NCI-H82 treated with DMSO at 0.1 percent for 48 hours (cell line): ENCODE measurements around the gene PPFIBP1.
"Not testable (repeated sequence)": the region's sequence is repeated elsewhere in the genome, so short reads cannot be mapped to it uniquely, and the experiment has no call there.

Experiments used
- DNase-seq: peaks from one replicate; lab custom pipeline; 2025; ENCODE audit not compliant: unreplicated experiment; lab: John Stamatoyannopoulos, UW

The PPFIBP1 gene

DNA sequence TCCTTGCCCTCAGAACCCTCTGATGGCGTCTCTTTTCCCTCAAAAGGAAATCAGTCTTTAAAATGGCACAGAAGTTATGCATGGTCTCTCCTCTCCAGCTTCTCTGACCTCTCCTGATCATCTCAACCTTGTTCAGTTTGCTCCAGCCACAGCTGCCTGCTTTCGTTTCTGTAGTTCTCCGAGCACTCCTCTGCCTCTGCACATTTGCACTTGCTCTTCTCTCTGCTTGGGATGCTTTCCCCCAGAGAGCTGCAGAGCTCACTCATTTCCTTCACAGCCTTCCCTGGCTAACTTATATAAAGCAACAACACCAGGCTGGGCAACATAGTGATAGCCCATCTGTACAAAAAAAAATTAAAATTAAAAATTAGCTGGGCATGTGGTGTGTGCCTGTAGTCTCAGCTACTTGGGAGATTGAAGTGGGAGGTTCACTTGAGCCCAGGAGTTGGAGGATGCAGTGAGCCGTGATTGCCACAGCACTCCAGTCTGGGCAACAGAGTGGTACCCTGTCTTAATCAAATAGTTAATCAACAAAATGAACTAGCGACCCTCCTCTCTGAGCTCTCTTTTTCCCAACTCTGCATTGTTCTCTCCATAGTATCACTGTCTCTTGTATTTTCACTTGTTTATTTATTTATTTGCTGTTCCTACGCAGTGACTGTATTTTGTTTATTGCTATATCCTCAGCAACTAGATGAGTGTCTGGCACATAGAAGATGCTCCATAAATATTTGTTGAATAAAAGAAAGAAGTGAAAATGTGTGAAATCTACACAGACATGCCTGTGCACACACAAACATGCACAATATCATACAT lies 37.7 kb downstream of the PPFIBP1 start:
- no peak for DNase-seq

DNA sequence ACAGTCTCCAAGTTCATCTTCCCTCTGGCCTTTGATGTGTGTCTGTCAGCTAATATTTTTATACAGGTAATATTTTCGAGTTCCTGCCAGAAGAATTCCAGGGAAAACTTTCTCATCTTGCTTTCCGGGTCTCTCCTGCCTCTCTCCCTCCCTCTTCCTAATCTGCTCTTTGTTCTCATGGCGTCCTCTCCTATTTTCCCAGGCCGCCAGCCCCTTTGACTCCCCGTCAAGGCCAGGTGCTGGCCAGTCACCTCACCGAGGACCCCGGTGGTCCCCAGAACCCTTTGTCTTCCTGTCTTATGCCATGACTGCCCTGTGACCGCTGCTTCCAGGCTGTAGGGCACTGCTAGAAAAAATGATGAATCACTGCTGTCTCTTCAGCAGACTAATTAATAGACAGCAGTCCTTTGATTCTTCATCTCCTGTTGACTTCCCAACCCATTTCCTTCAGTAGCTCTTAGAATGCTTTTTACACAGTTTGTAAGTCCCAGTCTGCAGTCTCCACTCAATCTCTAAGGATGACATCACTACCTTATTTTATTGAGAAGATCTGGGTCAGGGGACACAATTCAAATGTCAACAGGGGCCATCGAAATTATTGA lies 40.7 kb downstream of the PPFIBP1 start:
- no peak for DNase-seq

DNA sequence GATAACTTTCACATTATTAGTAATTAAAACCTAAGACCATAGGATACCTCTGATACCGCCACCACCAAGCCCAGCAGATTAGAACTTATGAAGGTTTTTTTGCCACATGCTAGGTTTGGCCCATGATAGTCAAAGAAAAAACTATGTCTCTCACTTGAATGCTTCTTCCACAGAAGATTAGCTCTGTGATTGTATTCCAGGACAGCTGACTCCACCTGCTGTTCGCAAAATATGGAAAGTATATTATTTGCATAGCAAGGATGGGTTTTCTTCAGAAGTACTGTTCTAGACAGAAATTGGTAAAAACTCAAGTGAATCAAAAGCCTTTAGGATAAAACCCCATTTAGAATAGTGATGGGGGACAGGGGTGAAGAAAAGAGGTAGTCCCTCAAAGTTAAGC lies 42.2 kb downstream of the PPFIBP1 start:
- no peak for DNase-seq

DNA sequence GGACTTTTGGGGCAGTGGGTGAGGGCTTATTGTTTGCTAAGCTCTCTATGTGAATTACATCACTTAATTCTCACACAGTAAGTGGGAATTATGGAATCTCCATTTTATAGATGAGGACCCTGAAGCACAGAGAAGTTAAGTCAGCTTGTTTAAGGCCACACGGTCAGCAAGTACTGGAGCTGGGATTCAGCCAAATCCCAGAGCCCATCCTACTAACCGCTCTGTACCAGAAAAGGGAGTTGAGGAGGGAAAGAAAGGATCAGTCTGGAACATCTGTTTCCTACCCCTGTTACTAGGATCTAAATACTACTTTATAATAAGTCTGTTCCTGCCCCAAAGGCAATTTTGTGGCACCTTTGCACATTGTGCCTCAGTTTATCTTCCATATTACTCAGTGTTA lies 42.6 kb downstream of the PPFIBP1 start:
- no peak for DNase-seq

DNA sequence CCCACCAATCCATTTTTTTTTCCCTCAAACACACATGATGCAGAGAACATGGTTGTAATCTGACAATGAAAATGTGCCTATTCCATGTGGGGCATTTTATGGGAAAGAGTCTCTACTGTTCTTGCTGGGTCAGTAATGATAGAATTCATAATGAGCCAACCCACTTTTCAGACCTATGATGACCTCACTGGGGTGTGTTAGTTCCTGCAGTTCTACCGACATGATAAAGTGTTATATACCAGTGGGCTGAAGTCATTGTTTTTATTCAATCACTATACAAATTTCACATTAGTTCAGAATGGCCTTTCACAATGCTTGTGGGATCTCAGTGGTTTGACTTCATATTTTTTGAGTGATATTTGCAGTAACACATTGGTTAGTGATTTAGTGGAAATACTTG lies 47.5 kb downstream of the PPFIBP1 start:
- no peak for DNase-seq

DNA sequence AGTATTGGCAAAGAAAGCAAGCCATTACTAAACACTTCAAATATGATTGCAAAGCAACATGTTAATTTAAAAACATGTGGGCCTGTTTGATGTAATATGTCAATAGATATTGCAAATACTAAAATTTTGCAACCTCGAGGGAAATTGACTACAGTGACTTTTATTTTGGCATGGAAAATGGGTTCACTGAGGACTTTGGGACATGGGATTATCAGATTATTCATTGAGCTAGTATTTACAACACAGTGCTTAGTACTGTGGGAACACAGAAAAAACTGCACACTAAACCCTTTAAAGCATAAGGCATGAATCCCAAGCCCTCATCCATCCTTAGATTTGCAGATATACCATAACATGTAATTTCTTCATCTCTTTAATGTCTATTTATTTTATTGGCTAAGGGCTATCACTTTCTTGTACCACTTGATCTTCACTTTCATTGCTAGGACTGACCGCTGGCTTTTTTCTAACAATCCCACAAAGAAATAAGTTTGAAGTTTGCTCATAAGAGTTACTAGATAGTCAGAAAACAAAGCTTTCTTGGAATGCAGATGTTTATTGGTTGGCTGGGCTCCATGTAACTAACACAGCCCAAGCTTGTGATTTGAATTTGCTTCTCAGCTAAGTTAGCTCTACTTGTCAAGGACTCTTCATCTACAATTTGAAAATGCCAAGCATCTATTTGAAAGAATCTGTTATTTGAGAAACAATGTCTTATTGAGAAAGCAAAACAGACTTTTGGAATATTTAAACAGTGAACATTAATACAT lies 48.7 kb downstream of the PPFIBP1 start:
- peak; percentile 25 for DNase-seq

DNA sequence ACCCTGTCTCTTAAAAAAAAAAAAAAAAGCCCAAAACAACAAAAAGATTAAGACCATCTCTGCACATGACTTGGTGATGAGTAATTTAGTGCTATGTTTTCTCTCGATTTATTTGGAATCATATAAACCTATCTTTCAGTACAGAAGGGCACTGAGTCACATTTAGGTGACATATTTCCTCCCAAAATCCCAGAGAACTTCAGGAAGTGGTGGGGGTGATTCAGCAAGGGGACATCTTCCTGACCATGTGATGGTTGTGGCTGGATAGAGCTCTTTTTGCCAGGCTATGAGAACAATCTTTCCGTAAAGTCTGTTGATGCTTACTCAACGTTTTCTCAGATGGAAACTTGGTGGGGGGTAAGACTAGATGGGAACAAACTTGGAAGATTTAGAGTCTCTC lies 50.0 kb downstream of the PPFIBP1 start:
- DNase-seq = no peak

DNA sequence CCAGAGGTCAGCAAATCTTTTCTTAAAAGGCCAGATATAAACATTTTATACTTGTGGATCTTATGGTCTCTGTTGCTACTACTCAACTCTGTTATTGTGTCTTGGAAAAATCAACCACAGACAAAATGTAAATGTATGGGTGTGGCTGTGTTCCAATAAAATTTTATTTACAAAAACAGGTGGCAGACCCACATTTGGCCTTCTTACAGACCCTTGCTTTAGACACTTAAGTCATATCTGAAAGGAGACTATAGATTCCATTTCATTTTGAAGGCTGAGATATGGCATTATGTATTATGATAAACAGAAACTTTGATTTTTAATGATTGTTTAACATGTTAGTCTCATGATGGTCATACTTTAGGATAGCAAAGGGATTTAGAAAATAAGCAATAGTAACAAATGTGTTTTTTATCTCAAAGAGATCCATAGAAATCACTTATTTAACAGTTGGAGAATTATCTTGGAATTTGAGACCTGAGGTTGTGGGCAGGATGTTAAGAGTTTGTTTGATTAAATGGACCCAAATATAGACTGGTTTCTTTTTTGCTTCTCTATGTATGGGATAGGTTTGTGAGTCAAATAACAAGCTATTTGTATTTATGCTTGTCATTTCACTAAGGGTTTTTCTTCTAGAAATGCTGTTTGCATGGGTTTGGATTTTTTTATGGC lies 51.2 kb downstream of the PPFIBP1 start:
- no peak for DNase-seq

DNA sequence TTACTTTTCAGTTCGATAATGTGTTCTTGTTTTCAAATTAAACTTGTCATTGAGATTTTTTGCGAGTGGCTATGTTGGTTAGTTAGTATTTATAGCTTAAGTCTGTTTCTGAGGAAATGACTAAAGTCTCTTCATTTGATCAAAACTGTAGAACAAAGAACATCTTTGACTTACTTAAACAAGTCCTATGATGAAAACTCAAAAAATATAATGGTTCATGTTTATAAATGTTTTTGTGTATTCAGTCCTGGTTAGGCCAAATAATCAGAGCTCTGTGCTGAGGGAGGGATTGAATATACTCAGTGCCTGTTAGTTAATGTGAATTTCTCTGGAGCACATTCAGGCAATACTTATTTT lies 51.7 kb downstream of the PPFIBP1 start:
- no peak for DNase-seq

DNA sequence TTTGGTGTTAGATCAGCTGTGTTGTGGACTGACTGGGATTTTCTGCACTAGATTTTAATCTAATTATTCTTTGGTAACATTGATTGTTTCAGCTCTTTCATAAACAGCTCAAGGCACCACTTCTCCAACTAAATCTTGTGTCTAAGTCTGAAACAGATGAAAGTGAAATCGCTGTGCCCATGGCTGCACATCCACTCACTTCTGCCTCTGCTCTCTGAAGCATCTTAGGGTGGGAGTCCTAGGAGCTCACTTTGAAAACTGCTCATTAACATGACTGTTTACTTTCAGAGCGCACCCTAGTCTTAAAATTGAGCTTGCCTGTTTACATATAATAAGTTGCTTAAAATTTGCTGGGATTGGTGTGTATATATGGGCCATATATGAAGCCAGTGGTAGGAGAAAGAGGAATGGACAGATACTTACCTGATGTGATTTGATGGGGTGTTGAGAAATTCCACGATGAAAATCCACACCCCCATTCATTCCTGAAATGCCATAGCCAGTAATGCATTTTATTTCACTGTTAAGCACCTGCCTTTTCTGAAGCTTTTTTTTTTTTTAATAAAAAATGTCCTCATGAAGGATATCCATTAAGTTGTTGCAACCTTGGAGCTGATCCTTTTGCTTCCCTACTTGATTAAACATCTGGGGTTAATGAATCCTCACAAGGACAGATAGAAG lies 52.8 kb downstream of the PPFIBP1 start:
- peak; percentile 74 for DNase-seq

DNA sequence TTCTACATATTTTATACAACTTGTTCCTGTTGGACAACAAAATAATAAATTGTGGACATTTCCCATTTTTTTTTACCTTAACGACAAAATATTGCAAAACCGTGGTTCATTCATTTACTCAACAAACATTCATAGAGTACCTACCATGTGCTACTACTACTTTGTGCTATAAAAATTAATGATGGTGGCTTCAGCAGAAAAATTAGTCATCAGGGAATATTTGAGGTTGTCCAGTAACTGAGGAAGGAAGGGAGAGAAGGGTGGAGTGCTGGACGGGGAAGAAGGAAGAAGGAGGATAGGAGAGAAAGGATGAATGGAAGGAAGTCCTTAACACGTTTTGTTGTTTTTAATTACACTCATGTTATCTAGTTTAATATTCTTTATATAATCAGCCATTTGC lies 53.7 kb downstream of the PPFIBP1 start:
- no peak for DNase-seq

DNA sequence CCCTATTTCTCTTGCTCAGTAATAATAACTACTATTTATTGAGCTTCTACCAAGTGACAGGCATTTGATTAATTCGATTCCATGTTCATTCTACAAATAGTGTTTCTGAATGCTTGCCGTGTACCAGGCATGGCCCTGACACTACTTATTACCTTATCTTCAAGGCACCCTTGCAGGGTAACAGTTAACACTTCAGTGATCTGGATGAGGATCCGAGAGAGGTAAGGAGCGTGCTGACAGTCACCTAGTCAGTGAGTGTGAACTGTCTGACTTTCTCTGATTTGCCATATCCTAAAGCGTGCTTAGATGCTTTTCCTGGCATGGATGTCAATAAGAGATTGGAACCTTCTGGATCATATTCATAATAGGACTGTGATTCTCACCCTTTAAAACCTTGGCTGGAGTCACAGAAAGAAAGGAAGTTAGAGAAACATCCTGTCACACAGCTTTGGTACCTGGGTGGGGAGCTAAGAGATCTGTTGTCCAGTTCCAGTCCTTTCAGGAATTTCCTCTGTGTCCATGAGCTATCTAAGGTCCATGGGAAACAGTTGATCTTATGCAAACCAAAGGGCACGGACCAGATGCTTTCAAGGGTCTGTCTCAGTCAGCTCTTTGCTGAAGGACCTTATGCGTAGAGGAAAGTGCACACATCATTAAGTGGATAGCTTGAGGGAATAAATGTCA lies 54.8 kb downstream of the PPFIBP1 start:
- no peak for DNase-seq

DNA sequence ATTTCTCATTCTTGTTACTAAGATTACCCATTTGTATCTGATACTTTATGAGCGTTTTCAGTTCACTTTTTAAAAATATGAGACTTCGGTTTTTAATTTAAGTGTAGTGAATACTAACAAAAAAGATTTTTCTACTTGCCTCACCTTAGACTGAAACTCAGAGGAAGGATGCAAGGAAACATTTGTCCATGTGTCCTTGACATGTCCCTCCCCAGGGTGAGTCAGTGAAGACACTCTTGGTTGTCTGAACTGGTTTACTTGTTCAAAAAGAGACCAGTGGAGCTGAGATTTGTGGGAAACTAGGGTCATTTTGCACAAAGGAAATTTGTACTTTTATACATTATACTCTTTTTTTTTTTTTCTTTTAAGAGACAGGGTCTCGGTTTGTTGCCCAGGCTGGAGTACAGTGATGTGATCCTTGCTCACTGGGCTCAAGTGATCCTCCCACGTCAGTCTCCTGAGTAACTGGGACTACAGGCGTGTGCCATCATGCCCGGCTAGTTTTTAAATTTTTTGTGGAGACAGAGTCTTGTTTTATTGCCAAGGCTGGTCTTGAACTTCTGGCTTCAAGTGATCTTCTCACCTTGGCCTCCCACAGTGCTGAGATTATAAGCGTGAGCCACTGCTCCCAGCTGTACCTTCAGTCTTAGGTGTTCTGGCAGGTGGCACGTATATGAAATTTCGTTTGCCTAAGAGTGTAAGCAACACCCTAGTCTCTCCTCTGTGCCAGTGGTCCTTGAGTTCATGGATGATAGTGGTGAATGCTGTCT lies 56.7 kb downstream of the PPFIBP1 start:
- no peak for DNase-seq

DNA sequence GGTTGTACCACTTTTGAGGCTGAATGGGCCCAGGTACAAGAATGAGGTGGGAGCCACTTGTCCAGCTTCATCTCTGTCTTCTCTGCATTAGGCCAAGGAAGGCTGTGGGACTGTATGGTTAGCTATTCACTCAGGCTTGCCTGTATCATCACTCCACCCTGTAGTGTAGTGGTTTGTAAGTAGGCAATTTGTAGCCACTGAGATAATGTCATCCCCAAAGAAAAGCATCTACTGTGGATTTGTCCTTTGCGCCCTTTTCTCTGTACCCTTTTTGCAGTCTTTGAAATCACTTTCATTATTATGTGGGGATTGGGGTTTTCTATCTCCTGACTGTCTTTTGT lies 57.3 kb downstream of the PPFIBP1 start:
- DNase-seq = not testable (repeated sequence)

DNA sequence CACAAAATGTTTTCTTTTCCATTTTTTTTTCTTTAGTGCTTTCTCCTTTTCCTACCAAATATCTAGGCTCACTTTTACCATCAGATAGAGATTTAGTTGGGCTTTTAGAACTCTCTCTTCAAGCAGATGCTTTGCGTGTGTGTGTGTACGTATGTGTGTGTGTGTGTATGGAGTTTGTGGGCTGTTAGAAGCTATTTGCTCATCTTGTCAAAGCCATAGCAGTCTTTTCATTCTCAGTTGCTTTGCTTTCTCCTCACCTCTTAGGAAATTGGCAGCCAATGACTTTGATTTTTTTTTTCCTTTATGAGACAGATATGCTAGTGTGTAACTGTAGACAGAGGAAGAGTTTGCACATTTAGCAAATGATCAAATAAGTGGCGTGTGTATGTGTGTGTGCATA lies 57.8 kb downstream of the PPFIBP1 start:
- DNase-seq = not testable (repeated sequence)

DNA sequence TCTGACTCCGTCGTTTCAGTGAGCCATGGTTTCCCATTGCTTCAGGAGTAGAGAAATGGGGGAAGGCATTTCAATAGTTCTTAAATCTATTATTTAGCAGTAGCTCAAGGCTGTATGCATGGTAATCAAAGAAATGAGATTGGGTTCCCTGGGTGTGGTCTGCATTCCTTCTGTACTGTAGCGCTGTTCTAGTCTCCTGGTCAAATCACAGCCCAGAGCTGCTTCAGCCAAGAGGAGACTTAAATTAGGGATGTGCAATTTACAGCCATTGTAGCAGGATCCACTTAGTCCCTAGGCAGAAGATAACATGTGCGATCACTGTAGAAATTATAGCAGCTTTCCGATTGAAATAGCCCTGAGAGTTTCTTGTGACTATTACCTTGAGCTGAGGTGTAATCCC lies 58.4 kb downstream of the PPFIBP1 start:
- DNase-seq = not testable (repeated sequence)

DNA sequence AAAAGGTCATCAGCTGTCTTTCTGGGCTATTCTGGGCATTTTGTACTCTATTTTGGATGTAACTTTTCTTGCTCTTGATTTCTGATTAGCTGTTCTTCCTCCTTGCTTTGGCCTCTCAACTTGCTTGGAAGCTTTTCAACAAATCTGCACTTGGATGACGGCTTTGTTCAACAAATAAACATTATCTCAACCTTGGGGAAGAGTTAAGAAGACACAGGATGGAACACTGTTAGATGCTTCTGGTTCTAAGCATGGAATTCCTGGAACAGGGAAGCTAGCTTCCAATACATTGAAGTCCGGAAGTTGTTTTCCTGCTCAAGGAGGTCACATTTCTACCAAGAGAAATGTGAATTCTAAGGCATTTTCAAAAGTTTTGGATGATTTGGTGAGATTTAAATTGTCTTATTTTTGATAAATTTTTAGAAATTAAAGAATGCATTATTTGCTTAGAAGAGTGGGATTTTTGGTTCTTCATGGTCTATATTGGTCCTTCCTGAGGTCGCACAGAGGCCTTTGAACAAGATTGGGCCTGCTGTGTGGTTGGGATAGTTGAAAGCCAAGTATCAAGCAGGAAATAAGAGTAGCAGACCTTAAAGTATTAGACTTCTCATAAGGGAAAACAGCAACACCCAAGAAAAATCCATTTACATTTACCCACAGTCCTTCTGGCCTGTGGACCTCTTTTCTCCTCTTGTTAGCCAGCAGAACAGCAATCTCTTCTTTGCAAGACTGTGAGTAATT lies 59.2 kb downstream of the PPFIBP1 start:
- no peak for DNase-seq

DNA sequence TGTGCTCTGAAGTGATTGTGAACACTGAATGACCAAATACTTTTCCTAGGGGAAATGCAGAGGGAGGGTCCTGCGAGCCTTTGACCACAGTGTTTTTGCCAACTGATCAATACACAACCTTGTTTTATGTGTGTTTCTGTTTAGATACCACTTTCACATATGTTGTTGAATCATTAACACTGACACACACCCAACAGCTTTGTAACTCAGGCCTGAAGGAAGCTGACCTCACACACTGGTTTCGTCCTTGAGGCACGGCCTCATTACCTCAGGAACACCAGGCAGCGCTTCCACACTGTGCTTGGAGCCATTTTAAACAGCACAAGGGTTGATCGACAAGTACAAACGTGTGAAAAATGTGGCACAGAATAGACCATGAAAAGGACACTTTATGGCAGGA lies 60.0 kb downstream of the PPFIBP1 start:
- no peak for DNase-seq

DNA sequence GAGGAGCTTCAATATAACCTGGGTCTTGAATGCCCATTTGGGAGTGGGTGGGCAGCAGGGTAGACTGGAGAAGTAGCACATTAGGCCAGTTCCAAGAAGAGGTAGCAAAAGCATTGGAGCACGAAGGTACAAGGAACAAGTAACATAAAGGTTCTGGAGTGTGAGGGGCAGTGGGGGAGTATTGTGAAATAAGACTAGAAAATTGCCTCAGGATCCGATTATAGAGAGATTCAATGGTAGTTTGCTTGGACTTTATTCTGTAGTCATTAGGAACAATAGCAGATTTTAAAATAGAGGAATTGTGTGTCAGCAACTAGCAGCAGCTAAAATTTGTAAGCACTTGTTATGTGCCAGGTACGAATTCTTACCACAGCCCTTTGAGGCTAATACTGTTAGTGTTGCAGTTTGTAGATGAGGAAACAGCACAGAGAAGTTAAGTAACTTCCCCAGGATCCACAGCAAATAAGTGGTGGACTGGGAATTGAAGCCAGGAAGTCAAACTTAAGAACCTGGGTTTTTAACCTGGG lies 61.8 kb downstream of the PPFIBP1 start:
- no peak for DNase-seq
